MM.1S (cell line): ENCODE results near the gene TMEM132D.

Experiments used
- EZH2 ChIP-seq: fragments of 300-600 bp; sonication (generic); optimal IDR thresholded peaks from 2 replicates; pipeline ENCODE3; 2017; ENCODE audit warnings: low read depth, mild to moderate bottlenecking, antibody characterized with exemption, low read length, mixed read lengths
- EZH2phosphoT487 ChIP-seq: fragments of 300-600 bp; sonication (generic); IDR thresholded peaks from 2 replicates; pipeline ENCODE4 v1.6.1; 2018; ENCODE audit warnings: antibody characterized with exemption, low read length
- TF ChIP-seq, protein P1 (sequence below): fragments of 300-600 bp; sonication (generic); IDR thresholded peaks from 2 replicates; pipeline ENCODE4 v1.5.1; 2016; ENCODE audit warnings: antibody characterized with exemption, low read length, mixed read lengths

DNA sequence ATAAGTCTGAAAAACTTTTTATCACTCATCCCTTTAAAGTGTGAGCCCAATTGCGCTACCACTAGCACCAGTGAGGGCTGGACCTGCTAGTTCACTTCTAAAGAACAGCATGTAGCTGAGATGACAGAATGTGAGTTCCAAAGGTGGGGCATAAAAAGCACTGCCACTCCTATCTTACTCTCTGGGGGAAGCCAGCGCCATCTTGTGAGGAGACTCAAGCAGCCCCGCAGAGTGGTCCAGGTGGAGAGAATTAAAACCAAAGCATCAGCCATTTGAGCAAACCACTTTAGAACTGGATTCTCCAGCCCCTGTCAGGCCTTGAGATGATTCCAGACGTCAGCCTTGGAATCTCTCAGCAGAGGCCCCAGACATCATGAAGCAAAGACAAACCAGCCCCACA lies 39.9 kb downstream of the TMEM132D start:
- TF ChIP-seq, protein P1, sequence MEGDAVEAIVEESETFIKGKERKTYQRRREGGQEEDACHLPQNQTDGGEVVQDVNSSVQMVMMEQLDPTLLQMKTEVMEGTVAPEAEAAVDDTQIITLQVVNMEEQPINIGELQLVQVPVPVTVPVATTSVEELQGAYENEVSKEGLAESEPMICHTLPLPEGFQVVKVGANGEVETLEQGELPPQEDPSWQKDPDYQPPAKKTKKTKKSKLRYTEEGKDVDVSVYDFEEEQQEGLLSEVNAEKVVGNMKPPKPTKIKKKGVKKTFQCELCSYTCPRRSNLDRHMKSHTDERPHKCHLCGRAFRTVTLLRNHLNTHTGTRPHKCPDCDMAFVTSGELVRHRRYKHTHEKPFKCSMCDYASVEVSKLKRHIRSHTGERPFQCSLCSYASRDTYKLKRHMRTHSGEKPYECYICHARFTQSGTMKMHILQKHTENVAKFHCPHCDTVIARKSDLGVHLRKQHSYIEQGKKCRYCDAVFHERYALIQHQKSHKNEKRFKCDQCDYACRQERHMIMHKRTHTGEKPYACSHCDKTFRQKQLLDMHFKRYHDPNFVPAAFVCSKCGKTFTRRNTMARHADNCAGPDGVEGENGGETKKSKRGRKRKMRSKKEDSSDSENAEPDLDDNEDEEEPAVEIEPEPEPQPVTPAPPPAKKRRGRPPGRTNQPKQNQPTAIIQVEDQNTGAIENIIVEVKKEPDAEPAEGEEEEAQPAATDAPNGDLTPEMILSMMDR, result no peak
- TF ChIP-seq EZH2, result no peak
- TF ChIP-seq EZH2phosphoT487, result no peak
